A549 (cell line): ENCODE data around the gene LLCFC1. TPM values are rescaled to one million over a fixed set of nuclear protein-coding genes. Genes with fewer than 3 reads are reported as not detected.

ENCODE experiments used
- ATAC-seq, 2 experiments: fragments of 200-7000 bp in 1 of 2; fragments of >200 bp in 1 of 2; cut with Nextera tagmentation in 1 of 2; cut with Tn5 transposase in 1 of 2; 3 replicates each; pipeline versions ENCODE4 v1.8.0 to v1.9.1; 2018 to 2020; ENCODE audit warnings: mild to moderate bottlenecking in 1 of 2, moderate library complexity in 1 of 2
- CTCF ChIA-PET: fragments of 300-600 bp; sonication (Branson Sonifier 250); formaldehyde crosslinking; extraction: SDS; loops from one replicate; lab custom pipeline; 2021; ENCODE audit warnings: antibody characterized with exemption, inconsistent platforms; lab: Yijun Ruan, JAX
- POLR2A ChIA-PET: fragments of 350-600 bp; formaldehyde crosslinking; extraction: SDS; loops from one replicate; lab custom pipeline; 2021; ENCODE audit warnings: antibody characterized with exemption, inconsistent platforms; lab: Yijun Ruan, JAX
- DNase-seq, 2 experiments: peaks; one replicate each; pipeline versions ENCODE4 v3.0.0 to v3.0.0-alpha.2; 2011 to 2016; ENCODE audit warnings: low read depth in 1 of 2, low spot score in 1 of 2
- FAIRE-seq: peaks from 2 replicates; lab custom pipeline; 2011; peaks lifted over from hg19 to GRCh38; lab: Jason Lieb, UNC
- H3K27ac ChIP-seq, 2 experiments: fragments of >200 bp; sonication (Bioruptor Twin); formaldehyde crosslinking; 3 replicates each; pipeline ENCODE4 v1.5.1; 2016 to 2017
- H3K4me1 ChIP-seq: fragments of >200 bp; sonication (Bioruptor Twin); formaldehyde crosslinking; 3 replicates; pipeline ENCODE4 v1.6.1; 2016
- H3K4me2 ChIP-seq: fragments of >200 bp; sonication (Bioruptor Twin); formaldehyde crosslinking; 3 replicates; pipeline ENCODE4 v1.6.1; 2016
- H3K4me3 ChIP-seq: fragments of >200 bp; sonication (Bioruptor Twin); formaldehyde crosslinking; 3 replicates; pipeline ENCODE4 v1.5.1; 2016
- H3K9me3 ChIP-seq: fragments of >200 bp; sonication (Bioruptor Twin); formaldehyde crosslinking; 3 replicates; pipeline ENCODE4 v1.6.1; 2016
- ATOH8 ChIP-seq: fragments of 250-450 bp; sonication (Bioruptor Pico); IDR thresholded peaks from 2 replicates; pipeline ENCODE4 v1.5.0; 2020; ENCODE audit warnings: low read depth, mild to moderate bottlenecking, moderate library complexity
- CBX2 ChIP-seq: fragments of 200-600 bp; sonication (generic); IDR thresholded peaks from 2 replicates; pipeline ENCODE4 v1.6.1; 2016; ENCODE audit warnings: low read depth, mild to moderate bottlenecking, borderline replicate concordance
- CHD2 ChIP-seq: fragments of 150-350 bp; IDR thresholded peaks from 2 replicates; pipeline ENCODE4 v1.6.1; 2014; ENCODE audit warnings: low read length; ENCODE audit not compliant: partially characterized antibody
- E2F6 ChIP-seq: IDR thresholded peaks from 2 replicates; pipeline ENCODE4 v1.6.1; 2012; ENCODE audit warnings: low read depth, borderline replicate concordance
- EHMT2 ChIP-seq: fragments of 200-600 bp; sonication (generic); IDR thresholded peaks from 2 replicates; pipeline ENCODE4 v1.6.1; 2016; ENCODE audit warnings: antibody characterized with exemption, low read depth, mild to moderate bottlenecking, moderate library complexity
- FOSB ChIP-seq: fragments of 250-450 bp; sonication (Bioruptor Pico); IDR thresholded peaks from 2 replicates; pipeline ENCODE4 v1.5.0; 2020; ENCODE audit warnings: mild to moderate bottlenecking, moderate library complexity
- FOSL2 ChIP-seq, 2 experiments: fragments of 450-650 bp in 1 of 2; fragments of >200 bp in 1 of 2; sonication (Bioruptor Twin) in 1 of 2; formaldehyde crosslinking; IDR thresholded peaks; 2 replicates each; pipeline versions ENCODE4 v1.5.0 to v1.6.1; 2016 to 2020; ENCODE audit warnings: mild to moderate bottlenecking in 1 of 2, moderate library complexity in 1 of 2
- FOXS1 ChIP-seq: fragments of 250-450 bp; sonication (Bioruptor Pico); IDR thresholded peaks from 2 replicates; pipeline ENCODE4 v1.5.0; 2020; ENCODE audit warnings: mild to moderate bottlenecking, moderate library complexity
- HEYL ChIP-seq: fragments of 250-450 bp; sonication (Bioruptor Pico); IDR thresholded peaks from 2 replicates; pipeline ENCODE4 v1.8.0; 2021; ENCODE audit warnings: mild to moderate bottlenecking, moderate library complexity
- JUN ChIP-seq, 2 experiments: fragments of >200 bp; sonication (Bioruptor Twin); formaldehyde crosslinking; IDR thresholded peaks; 2 replicates in 1 of 2; 3 replicates in 1 of 2; pipeline ENCODE4 v1.6.1; 2016 to 2017
- JUNB ChIP-seq: fragments of >200 bp; sonication (Bioruptor Twin); formaldehyde crosslinking; IDR thresholded peaks from 2 replicates; pipeline ENCODE4 v1.6.1; 2016
- KDM5A ChIP-seq: fragments of 200-600 bp; sonication (generic); IDR thresholded peaks from 2 replicates; pipeline ENCODE4 v1.6.1; 2016; ENCODE audit warnings: antibody characterized with exemption, mild to moderate bottlenecking
- MAFK ChIP-seq: fragments of 450-650 bp; IDR thresholded peaks from 2 replicates; pipeline ENCODE4 v1.6.1; 2014; ENCODE audit not compliant: partially characterized antibody
- MYC ChIP-seq: IDR thresholded peaks from 2 replicates; pipeline ENCODE4 v1.6.1; 2012; ENCODE audit warnings: mild to moderate bottlenecking, inconsistent platforms, low read length, improper control_type of control experiment, borderline replicate concordance
- POLR2A ChIP-seq: IDR thresholded peaks from 2 replicates; pipeline ENCODE4 v1.6.1; 2012; ENCODE audit warnings: mild to moderate bottlenecking, low read length
- RARB ChIP-seq: fragments of 250-450 bp; sonication (Bioruptor Pico); IDR thresholded peaks from 2 replicates; pipeline ENCODE4 v1.8.0; 2021; ENCODE audit warnings: mild to moderate bottlenecking, moderate library complexity
- RNF2 ChIP-seq: fragments of 200-600 bp; sonication (generic); IDR thresholded peaks from 2 replicates; pipeline ENCODE4 v1.6.1; 2016; ENCODE audit warnings: low read depth, mild to moderate bottlenecking, antibody characterized with exemption, moderate library complexity, borderline replicate concordance
- SMC3 ChIP-seq: fragments of >200 bp; sonication (Bioruptor Twin); formaldehyde crosslinking; IDR thresholded peaks from 3 replicates; pipeline ENCODE4 v1.6.1; 2018; ENCODE audit warnings: inconsistent platforms
- TP53 ChIP-seq: fragments of 250-450 bp; sonication (Bioruptor Pico); IDR thresholded peaks from 2 replicates; pipeline ENCODE4 v1.5.0; 2021; ENCODE audit warnings: mild to moderate bottlenecking, moderate library complexity
- ZFP36 ChIP-seq: fragments of 450-650 bp; IDR thresholded peaks from 2 replicates; pipeline ENCODE4 v1.6.1; 2014; ENCODE audit warnings: borderline replicate concordance; ENCODE audit not compliant: partially characterized antibody
- ZNF302 ChIP-seq: fragments of 250-450 bp; sonication (Bioruptor Pico); IDR thresholded peaks from 2 replicates; pipeline ENCODE4 v1.9.0; 2021; ENCODE audit warnings: inconsistent platforms, mild to moderate bottlenecking, moderate library complexity
- WGBS: methylation state at CpG from one replicate; pipeline ENCODE4 v1.1.6; 2017; ENCODE audit errors: missing lambda C conversion rate; 5-methylcytosine and 5-hydroxymethylcytosine counted together
- polyA plus RNA-seq, 4 experiments: library from polyadenylated mRNA; depleted of rRNA in 3 of 4; stranded (reverse); fragments of >200 nt; fragmentation: RNase III in 1 of 4; extraction: RNeasy Plus Mini Kit Qiagen cat#74134 plus additional on column Dnase treatment in 1 of 4; gene quantifications; 2 replicates in 3 of 4; 3 replicates in 1 of 4; pipeline ENCODE4 v1.2.3, GENCODE V29; 2011 to 2017

Gene LLCFC1
- polyA plus RNA-seq, 2 of the 4 experiments (the other 2 are of a cell fraction), result not detected

DNA sequence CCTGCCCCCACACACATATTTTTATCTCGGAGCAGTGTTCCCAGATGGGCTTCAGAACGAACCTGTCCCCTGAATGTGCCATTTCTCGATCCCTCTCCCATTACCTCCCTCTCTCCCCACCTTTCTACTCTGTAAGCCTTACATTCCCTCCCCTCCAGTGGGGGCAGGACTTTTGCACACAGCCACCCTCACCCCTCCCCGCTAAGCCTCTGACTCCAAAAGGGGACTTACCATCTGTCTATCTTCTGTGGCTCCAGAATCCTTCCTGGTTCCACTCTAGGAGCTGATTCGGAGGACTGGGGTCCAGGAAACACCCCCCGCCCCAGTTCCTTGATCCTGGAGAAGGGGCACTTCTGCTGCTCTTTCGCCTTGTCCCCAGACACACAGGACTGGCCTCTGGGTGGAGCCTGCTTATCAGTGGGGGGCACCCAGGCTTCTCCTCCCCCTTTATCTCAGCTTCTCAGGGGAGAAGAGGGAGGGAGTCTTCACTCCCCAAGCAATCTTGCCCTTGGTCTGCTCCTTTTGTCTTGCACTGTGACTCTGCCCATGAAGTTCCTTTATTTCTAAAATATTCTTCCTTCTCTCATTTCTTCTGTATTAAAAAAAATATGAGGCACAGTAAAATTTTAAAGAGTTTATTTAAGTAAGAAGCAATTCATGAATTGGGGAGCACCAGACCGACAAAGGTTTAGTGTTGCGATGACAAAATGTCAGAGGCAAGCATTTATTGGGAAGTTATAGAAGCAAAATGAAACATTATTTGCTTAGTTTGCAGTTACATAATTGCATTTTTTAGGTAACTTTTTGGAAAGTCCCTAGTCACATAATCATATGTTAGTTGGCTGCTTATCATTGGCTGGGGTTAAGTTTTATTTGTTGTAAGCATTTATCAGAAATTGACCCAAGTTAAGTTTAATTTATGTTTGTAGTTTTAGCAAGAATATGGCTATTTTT is 23.0 kb downstream of the LLCFC1 start, which contains the start of gene KEL:
Gene KEL, minus strand, starts transcription at position 391 of the 954 bp plus-strand sequence. Its CDS starts 157 bp downstream, at position 234.
- FAIRE-seq, result no peak
- Histone ChIP-seq H3K4me2 (no peak within 1 kb of the TSS), H3K4me1 (0 out of 3 replicates have a peak, but pooled peaks cover 3% of the 10 kb centered on the region), H3K27ac (no peak within 1 kb of the TSS), H3K4me3 (no peak within 1 kb of the TSS), H3K9me3 (no peaks in the 10 kb centered on the region)
- no peak for ATAC-seq
- CTCF ChIA-PET, result no interaction called here
- DNase-seq, result no peak
- WGBS, result 23% methylated on average over 9 of the region's 9 CpGs
- POLR2A ChIA-PET, result no interaction called here
- TF ChIP-seq MAFK (peak; percentile 67), HEYL (CRISPR knock-in tag) (no peak), MYC (no peak), POLR2A (no peak), SMC3 (no peak), RNF2 (no peak)

- FAIRE-seq (no peak), ATAC-seq (no peak), DNase-seq (no peak)
- H3K9me3 ChIP-seq, result no peaks in the 10 kb centered on the region
- CTCF ChIA-PET, result no interaction called here
- H3K4me2 ChIP-seq, result no peak overlapping the region
- TF ChIP-seq E2F6 (no peak), HEYL (CRISPR knock-in tag) (no peak), FOXS1 (CRISPR knock-in tag) (no peak), RARB (CRISPR knock-in tag) (no peak), CBX2 (no peak), ZNF302 (no peak), TP53 (CRISPR knock-in tag) (no peak), KDM5A (no peak), JUNB (no peak), CHD2 (no peak), SMC3 (no peak), ATOH8 (CRISPR knock-in tag) (no peak), EHMT2 (no peak), FOSB (CRISPR knock-in tag) (no peak), JUN (IDR thresholded peaks at IDR 0.05) (no peak), FOSL2 (IDR thresholded peaks at IDR 0.05) (no peak), FOSL2 (CRISPR knock-in tag; IDR thresholded peaks at IDR 0.05) (no peak)
- H3K27ac ChIP-seq, result no peak overlapping the region
- H3K4me3 ChIP-seq, result no peak overlapping the region
- POLR2A ChIA-PET, result no interaction called here
- WGBS, result 5% methylated on average over 1 of the region's 1 CpG
- H3K4me1 ChIP-seq, result no peaks in the 10 kb centered on the region
These were observed 23.7 kb downstream of the LLCFC1 start for GRCh38 chr7:142962991-142963390.

DNA sequence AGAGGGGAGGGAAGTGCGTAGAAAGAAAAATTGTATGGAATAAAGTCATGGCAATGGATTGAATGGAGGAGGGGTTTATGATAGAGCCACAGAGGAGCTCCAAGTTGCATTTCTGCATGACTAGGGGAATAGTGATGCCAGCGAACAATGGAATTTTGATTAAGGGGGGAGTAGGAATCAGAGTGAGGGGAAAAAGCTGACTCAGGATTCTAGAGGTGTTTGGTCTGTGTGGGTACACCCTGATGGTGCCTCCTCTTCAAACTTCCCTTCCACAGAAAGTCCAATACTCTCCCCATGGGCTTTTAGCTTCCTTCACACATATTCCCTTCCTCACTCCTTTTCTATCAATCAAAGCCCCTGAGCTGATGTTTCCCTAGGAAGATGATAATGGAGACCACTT is 24.7 kb downstream of the LLCFC1 start:
- POLR2A ChIA-PET, result no interaction called here
- no peak overlapping the region for H3K27ac ChIP-seq
- WGBS, result 3% methylated on average over 2 of the region's 2 CpGs
- TF ChIP-seq MAFK (peak; percentile 47), ZFP36 (no peak)
- no peak for FAIRE-seq
- no peak overlapping the region for H3K4me3 ChIP-seq
- H3K9me3 ChIP-seq, result no peaks in the 10 kb centered on the region
- no peaks in the 10 kb centered on the region for H3K4me1 ChIP-seq
- no peak for DNase-seq
- CTCF ChIA-PET, result interaction anchor here (1.1 to 1.2 kb wide), 2 partner anchors 38 to 251 kb away, joined by 3 read pairs; no protein-coding TSS in a partner anchor
- H3K4me2 ChIP-seq, result no peak overlapping the region
- ATAC-seq, result no peak
